HG03139 (cell line): ENCODE data around the gene STX1A.
"Not testable (repeated sequence)": the region's sequence is repeated elsewhere in the genome, so short reads cannot be mapped to it uniquely, and the experiment has no call there.

Experiments
- ATAC-seq: cut with Tn5 transposase; IDR thresholded peaks from one replicate; pipeline ENCODE4 v1.9.1; 2021; ENCODE audit not compliant: unreplicated experiment

STX1A gene

DNA sequence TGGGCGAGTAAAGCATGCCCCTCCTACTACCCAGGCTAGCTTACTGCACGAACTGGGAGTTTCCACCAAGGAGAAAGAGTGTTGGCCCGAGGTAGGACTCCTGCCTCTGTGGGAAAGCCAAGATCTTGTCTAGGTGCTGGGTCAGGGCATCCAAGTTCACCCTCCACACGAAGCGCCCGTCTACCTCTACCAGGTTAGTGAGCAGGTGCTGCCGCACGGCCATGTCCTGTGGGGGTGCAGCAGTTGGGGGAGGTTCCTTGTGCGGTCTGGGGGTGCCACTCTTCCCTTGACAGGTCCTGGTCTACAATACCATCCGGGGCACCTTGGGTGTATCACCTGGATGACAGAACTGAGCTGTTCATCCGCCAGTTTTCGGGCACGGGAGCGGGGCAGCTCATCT, 17.4 kb upstream of the STX1A start:
- ATAC-seq = no peak

DNA sequence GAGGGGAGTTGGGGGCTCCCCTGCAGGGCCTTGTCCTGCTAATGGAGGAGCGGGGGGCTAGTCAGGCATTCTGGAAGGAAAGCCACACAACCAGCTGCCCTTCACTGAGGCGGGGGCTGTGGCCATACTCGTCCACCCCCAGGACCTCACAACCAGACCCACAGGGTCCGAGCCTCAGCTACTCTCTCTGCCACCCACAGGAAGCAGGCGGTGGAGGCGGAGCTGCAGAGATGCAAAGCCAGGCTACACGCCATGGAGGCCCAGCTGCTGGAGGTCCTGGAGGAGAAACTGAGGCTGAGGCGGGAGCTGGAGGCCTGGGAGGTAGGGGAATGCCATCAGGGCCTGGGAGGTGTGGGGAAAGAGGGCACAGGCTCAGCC, 16.0 kb upstream of the STX1A start:
- no peak for ATAC-seq

DNA sequence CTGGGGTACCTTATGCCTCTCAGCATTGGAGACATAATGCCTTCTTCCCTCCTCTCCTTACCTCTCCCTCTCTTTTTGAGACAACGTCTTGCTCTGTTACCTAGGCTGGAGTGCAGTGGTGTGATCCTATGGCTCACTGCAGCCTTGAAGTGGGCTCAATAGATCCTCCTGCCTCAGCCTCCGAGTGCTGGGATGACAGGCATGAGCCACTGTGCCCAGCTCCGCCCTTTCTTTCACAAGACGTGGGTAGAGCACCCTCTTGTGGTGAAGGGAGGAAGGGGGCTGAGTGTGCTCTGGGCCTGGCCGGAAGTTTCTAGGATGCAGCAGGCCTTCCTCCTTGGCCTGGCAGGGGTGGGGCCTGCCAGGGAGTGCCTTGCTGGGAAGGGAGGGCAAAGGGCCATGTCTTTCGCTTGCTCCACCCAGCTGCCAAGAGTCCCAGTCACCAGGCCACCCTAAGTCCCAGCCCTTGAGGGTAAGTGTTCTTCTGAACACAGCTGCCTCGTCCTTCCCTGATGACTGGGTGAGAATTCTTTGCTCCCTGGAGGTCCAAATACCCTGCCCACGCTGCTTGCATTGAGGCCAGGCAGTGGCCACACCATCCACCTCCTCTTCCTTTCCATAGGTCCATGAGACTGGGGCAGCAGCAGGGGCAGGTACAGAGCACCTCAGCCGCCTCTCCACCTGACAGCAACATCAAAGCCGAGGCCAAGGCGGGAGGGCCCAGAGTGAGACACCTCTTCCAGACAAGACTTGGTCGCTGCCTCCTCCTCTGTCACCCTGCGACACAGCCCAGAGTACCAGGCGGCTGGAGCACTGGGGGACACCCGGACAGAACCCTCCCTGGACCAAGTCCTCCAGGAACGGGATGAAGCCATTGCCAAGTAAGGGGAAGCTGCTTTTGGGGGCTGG, 15.4 kb upstream of the STX1A start:
- ATAC-seq = peak; percentile 40

- no peak for ATAC-seq
Observed at GRCh38 chr7:73732397-73732796, 12.9 kb upstream of the STX1A start.

GRCh38 chr7:73730485-73730884, 11.0 kb upstream of the STX1A start:
- ATAC-seq = no peak

- no peak for ATAC-seq
Observed at GRCh38 chr7:73728551-73728950, 9.1 kb upstream of the STX1A start.

GRCh38 chr7:73727952-73728351, 8.5 kb upstream of the STX1A start:
- no peak for ATAC-seq

- no peak for ATAC-seq
Observed at GRCh38 chr7:73726083-73726466, 6.6 kb upstream of the STX1A start.

GRCh38 chr7:73723813-73724212, 4.3 kb upstream of the STX1A start:
- ATAC-seq = no peak

- no peak for ATAC-seq
Observed at GRCh38 chr7:73722785-73723184, 3.3 kb upstream of the STX1A start.

DNA sequence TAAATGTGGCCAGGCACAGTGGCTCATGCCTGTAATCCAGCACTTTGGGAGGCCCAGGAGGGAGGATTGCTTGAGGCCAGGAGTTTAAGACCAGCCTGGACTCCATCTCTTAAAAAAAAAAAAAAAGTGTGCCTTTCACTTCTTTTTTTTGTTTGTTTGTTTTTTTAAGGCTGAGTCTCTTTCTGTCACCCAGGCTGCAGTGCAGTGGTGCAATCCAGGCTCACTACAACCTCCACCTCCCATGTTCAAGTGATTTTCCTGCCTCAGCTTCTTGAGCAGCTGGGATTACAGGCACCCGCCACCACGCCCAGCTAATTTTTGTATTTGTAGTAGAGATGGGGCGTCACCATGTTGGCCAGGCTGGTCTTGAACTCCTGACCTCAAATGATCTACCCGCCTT, 2.7 kb upstream of the STX1A start:
- ATAC-seq = not testable (repeated sequence)

DNA sequence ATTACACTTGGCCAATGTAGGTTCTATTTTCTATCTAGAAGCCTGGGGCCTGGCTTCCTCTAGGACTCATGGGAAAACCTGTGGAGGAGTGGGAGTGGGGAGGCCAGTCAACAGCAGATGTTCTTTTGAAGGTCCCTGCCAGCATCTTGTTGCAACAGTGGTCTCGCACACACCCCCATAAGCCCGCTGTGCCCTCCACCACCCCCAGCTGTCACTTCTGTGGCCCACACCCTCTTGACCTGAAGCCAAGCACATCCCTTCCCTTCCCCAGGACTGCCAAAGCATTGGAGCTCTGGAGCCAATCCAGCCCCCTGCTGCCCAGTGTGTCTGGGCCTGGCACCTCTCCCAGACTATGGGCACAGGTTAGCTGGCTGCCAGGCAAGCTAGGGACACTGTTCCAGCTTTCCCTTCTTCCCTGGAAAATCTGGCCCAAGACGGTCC, 1.9 kb upstream of the STX1A start:
- ATAC-seq = no peak

DNA sequence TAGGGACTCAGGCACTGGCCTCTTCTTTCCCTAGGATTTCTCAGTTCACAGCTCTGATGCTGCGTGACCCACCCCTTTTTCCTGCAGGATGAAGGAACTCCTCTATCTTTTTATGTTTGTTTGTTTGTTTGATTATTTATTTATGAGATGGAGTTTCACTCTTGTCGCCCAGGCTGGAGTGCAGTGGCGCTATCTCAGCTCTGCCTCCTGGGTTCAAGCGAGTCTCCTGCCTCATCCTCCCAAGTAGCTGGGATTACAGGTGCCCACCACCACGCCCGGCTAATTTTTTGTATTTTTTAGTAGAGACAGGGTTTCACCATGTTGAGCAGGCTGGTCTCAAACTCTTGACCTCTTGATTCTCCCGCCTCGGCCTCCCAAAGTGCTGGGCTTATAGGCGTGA, 974 bp upstream of the STX1A start:
- ATAC-seq = not testable (repeated sequence)

GRCh38 chr7:73719806-73720169, 319 bp upstream of the STX1A start:
- ATAC-seq = peak; percentile 10

DNA sequence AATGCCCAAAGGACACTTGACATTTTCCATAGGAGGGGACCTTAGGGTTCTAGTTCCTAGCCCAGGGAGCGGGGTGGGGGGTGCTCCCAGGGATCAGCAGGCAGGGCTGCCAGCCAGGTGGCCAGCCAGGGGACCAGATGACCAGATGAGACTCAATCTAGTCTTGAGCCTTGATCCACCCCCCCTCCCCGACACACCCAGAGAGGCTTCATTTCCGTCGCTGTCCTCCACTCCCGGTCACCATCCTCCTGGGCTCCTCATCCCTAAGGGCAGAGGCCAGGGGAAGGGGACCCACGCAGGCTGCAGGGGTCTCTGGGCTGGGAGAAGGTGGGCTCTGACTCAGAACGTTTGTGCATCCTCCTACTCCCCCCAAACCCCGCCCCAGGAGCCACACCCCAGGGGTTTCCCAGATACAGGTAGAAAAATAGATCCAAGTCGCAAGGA, 1.0 kb downstream of the STX1A start:
- ATAC-seq = no peak

DNA sequence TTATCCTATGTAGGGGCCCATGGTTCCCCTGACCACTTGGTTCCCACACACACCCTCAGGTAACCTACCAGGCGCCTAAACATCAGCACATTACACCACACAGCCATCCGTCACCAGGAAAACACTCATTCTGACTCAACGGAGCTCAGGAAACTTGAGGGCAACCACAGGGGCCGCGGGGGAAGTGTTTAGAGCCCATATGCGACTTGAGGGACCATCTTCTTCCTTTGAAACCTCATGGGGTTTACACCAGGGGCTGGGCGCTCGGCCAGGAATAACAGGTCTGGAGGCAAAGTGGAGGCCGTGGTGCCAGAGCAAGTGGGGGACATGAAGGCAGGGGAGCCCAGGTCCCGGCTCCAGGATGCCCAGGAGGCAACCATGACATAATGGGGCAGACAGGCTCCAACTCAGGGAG, 1.5 kb downstream of the STX1A start:
- no peak for ATAC-seq

GRCh38 chr7:73717025-73717807, 2.3 kb downstream of the STX1A start:
- no peak for ATAC-seq

GRCh38 chr7:73716318-73716890, 3.1 kb downstream of the STX1A start:
- ATAC-seq = no peak

DNA sequence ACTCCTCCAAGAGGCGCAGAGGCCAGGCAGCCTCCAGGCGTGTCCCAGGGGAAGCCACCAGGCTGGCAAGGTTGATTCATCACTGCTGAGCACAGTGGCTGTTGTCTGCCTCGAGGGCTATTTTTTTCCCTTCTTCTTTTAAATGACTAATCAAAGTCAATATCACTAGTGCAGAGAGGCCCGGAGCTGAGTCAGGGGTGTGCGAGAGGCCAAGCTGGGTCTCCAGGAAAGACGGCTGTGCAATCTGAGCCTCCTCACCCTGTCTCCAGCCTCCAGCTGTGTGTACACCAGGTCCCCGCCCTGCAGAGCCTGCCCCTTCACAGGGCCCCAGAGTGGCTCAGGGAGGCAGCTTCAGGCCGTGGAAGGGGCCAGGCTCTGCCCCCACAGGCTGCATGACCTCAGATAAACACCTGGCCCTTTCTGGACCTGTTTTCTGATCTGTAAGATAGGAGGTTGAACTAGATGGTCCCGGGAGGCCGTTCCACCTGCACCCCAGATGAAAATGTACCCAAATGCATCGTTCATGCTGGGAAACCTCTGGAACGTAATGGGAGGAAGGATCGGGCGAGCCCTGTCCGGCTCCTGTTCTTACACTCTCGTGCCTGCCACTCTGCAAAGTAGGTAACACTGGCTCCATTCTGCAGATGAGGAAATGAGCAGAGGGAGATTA, 3.7 kb downstream of the STX1A start:
- ATAC-seq = no peak

- not testable (repeated sequence) for ATAC-seq
Observed at GRCh38 chr7:73713319-73713718, 6.2 kb downstream of the STX1A start.

- ATAC-seq = no peak
Observed at GRCh38 chr7:73712773-73713172, 6.7 kb downstream of the STX1A start.
